ENCODE data around the gene ARPIN.
"Not testable (repeated sequence)": the region's sequence is repeated elsewhere in the genome, so short reads cannot be mapped to it uniquely, and the experiment has no call there.

The ARPIN gene

GRCh38 chr15:89875741-89876140 lies 37.0 kb downstream of the ARPIN start:
- no peak for DNase-seq

GRCh38 chr15:89874926-89875564 lies 37.7 kb downstream of the ARPIN start:
- peak; percentile 82 for DNase-seq

GRCh38 chr15:89870688-89871288 lies 42.0 kb downstream of the ARPIN start:
- DNase-seq: no peak

GRCh38 chr15:89870006-89870405 lies 42.7 kb downstream of the ARPIN start:
- DNase-seq: no peak

GRCh38 chr15:89869490-89869889 lies 43.3 kb downstream of the ARPIN start:
- DNase-seq: not testable (repeated sequence)

- DNase-seq: no peak
Observed at GRCh38 chr15:89864958-89865739, 47.6 kb downstream of the ARPIN start.

GRCh38 chr15:89863918-89864317 lies 48.8 kb downstream of the ARPIN start:
- no peak for DNase-seq

GRCh38 chr15:89860891-89861290 lies 51.9 kb downstream of the ARPIN start:
- DNase-seq: no peak

- no peak for DNase-seq
Observed at GRCh38 chr15:89860431-89860830, 52.3 kb downstream of the ARPIN start.

- no peak for DNase-seq
Observed at GRCh38 chr15:89858661-89859458, 53.9 kb downstream of the ARPIN start.

- no peak for DNase-seq
Observed at GRCh38 chr15:89857673-89858072, 55.1 kb downstream of the ARPIN start.

- DNase-seq: no peak
Observed at GRCh38 chr15:89855948-89856347, 56.8 kb downstream of the ARPIN start.

- not testable (repeated sequence) for DNase-seq
Observed at GRCh38 chr15:89854863-89855262, 57.9 kb downstream of the ARPIN start.

- no peak for DNase-seq
Observed at GRCh38 chr15:89852342-89852995, 60.3 kb downstream of the ARPIN start.

GRCh38 chr15:89851673-89852341 lies 60.9 kb downstream of the ARPIN start:
- DNase-seq: no peak

GRCh38 chr15:89848970-89849292 lies 63.8 kb downstream of the ARPIN start:
- no peak for DNase-seq

GRCh38 chr15:89847101-89847500 lies 65.7 kb downstream of the ARPIN start:
- no peak for DNase-seq

- DNase-seq: no peak
Observed at GRCh38 chr15:89845305-89845893, 67.4 kb downstream of the ARPIN start.

All from NCI-H2081 (cell line).